Skeletal muscle tissue (tissue), 4 donors: ENCODE data around the gene NRG3. TPM values are rescaled to one million over a fixed set of nuclear protein-coding genes. Genes with fewer than 3 reads are reported as not detected.

Source experiments
- H3K27ac ChIP-seq: one replicate; pipeline ENCODE4 v1.7.0; 2013; ENCODE audit warnings: mild to moderate bottlenecking, low read depth, low read length, inconsistent platforms
- H3K27me3 ChIP-seq, 3 donors: one replicate each; pipeline ENCODE4 v1.7.0; 2013; ENCODE audit warnings: low read length in 3 of 3; ENCODE audit not compliant: control insufficient read depth in 3 of 3, insufficient read depth in 3 of 3
- H3K36me3 ChIP-seq, 3 donors: one replicate each; pipeline ENCODE4 v1.7.0; 2013; ENCODE audit warnings: low read length in 3 of 3; ENCODE audit not compliant: control insufficient read depth in 3 of 3, insufficient read depth in 3 of 3
- H3K4me1 ChIP-seq, 3 donors: one replicate each; pipeline ENCODE4 v1.7.0; 2013; ENCODE audit warnings: low read length in 3 of 3, mild to moderate bottlenecking in 3 of 3; ENCODE audit not compliant: control insufficient read depth in 3 of 3, insufficient read depth in 3 of 3
- H3K4me3 ChIP-seq, 3 donors: one replicate each; pipeline ENCODE4 v1.7.0; 2013; ENCODE audit warnings: low read length in 3 of 3
- H3K9ac ChIP-seq, 3 donors: one replicate each; pipeline ENCODE4 v1.7.0; 2013; ENCODE audit warnings: low read length in 3 of 3, mild to moderate bottlenecking in 3 of 3, moderate library complexity in 2 of 3, low read depth in 1 of 3
- H3K9me3 ChIP-seq, 3 donors: one replicate each; pipeline ENCODE4 v1.7.0; 2013; ENCODE audit warnings: low read length in 3 of 3; ENCODE audit not compliant: control insufficient read depth in 3 of 3
- total RNA-seq: library from RNA; depleted of rRNA; stranded (reverse); fragments of >200 nt; gene quantifications from one replicate; pipeline ENCODE4 v1.2.3, GENCODE V29; 2014
- donor health status: Osteomylitis.

The NRG3 gene
- total RNA-seq: not detected

DNA sequence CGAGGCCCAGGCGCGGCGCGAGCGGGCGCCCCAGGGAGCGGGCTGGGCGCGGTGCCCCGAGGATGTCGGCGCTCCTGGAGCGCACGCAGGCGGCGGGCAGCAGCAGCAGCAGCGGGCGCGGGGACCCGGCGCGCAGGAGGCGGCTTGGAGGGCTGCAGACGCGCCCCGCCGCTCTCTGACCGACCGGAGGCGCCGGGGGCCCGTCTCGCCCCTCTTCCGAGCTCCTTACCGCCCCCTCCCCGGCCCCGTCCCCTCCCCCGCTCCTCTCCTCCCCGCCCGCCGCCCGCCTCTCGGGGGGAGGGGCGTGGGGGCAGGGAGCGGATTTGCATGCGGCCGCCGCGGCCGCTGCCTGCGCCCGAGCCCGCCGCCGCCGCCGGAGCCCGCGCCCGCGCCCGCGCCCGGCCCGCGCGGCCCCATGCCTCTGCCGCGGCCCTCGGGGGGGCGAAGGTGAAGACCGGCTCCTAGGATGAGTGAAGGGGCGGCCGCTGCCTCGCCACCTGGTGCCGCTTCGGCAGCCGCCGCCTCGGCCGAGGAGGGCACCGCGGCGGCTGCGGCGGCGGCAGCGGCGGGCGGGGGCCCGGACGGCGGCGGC lies at the start of gene NRG3:
TSS of gene NRG3 (plus strand) at position 320 of the 592 bp plus-strand sequence.
- no peak within 1 kb of the TSS for H3K27ac ChIP-seq
- no peak within 1 kb of the TSS for H3K4me3 ChIP-seq
- peaks cover 0 to 13% (median 9%) of the 10 kb centered on the region in 3 donors for H3K4me1 ChIP-seq
- no peak within 1 kb of the TSS for H3K9ac ChIP-seq
- no peaks in the 10 kb centered on the region for H3K9me3 ChIP-seq
- H3K36me3 ChIP-seq: no peaks in the 10 kb centered on the region
- peaks cover 39 to 52% (median 44%) of the 10 kb centered on the region in 3 donors for H3K27me3 ChIP-seq

DNA sequence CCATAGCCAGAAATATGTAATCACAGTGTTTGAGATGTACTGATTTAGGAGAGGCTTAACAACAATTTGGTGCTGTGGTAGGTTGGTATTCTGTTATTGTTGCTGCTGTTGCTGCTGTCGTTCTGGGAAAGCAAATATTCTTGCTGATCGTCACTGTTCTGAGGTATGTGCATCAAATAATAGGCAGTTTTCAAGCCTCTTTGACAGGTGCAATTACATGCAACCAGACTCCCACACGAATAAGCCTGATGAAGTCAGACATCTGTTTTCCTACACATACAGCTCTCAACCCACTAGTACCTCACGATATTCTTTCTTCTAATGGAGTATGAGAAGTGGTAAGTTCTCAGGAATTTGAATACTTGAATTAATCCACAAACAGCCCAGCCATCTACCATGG lies 46.7 kb upstream of the NRG3 start:
- Histone ChIP-seq H3K36me3 (no peaks in the 10 kb centered on the region), H3K27ac (no peak overlapping the region), H3K4me1 (no peaks in the 10 kb centered on the region), H3K4me3 (no peak overlapping the region), H3K9me3 (no peaks in the 10 kb centered on the region), H3K9ac (no peak overlapping the region), H3K27me3 (no peaks in the 10 kb centered on the region)

- Histone ChIP-seq H3K27ac (no peak overlapping the region), H3K9ac (no peak overlapping the region), H3K4me3 (no peak overlapping the region), H3K9me3 (no peaks in the 10 kb centered on the region), H3K27me3 (no peaks in the 10 kb centered on the region), H3K4me1 (no peaks in the 10 kb centered on the region), H3K36me3 (no peaks in the 10 kb centered on the region)
These were observed 43.9 kb upstream of the NRG3 start for GRCh38 chr10:81831060-81831459.

GRCh38 chr10:81838950-81839349 lies 36.0 kb upstream of the NRG3 start:
- Histone ChIP-seq H3K27me3 (no peaks in the 10 kb centered on the region), H3K27ac (no peak overlapping the region), H3K4me3 (no peak overlapping the region), H3K36me3 (no peaks in the 10 kb centered on the region), H3K9me3 (no peaks in the 10 kb centered on the region), H3K9ac (no peak overlapping the region), H3K4me1 (no peaks in the 10 kb centered on the region)

GRCh38 chr10:81843042-81843441 lies 32.0 kb upstream of the NRG3 start:
- Histone ChIP-seq H3K27me3 (no peaks in the 10 kb centered on the region), H3K9me3 (no peaks in the 10 kb centered on the region), H3K4me3 (no peak overlapping the region), H3K36me3 (no peaks in the 10 kb centered on the region), H3K4me1 (no peaks in the 10 kb centered on the region), H3K9ac (no peak overlapping the region), H3K27ac (no peak overlapping the region)

DNA sequence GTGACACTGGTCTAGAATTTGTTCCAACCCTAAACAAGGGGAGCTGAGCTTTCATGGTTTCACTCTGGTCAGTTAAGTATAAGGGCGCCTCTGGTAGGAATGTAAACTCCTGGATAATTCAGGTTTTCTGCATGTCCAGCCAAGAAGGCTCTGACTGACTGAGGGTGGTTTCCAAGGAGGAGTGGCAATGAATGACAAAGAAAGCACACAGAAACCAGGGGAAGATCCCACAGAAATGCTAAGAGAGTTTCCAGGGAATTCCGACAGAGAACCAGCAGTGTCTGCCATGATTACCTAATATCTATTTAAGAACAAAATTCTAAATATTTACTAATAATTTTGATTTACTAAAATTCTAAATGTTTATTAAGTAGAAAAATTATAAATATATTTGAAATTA lies 27.3 kb upstream of the NRG3 start:
- Histone ChIP-seq H3K27ac (no peak overlapping the region), H3K9ac (no peak overlapping the region), H3K4me1 (no peaks in the 10 kb centered on the region), H3K9me3 (peaks cover 0 to 3% (median 0%) of the 10 kb centered on the region in 3 donors), H3K27me3 (no peaks in the 10 kb centered on the region), H3K36me3 (no peaks in the 10 kb centered on the region), H3K4me3 (no peak overlapping the region)

DNA sequence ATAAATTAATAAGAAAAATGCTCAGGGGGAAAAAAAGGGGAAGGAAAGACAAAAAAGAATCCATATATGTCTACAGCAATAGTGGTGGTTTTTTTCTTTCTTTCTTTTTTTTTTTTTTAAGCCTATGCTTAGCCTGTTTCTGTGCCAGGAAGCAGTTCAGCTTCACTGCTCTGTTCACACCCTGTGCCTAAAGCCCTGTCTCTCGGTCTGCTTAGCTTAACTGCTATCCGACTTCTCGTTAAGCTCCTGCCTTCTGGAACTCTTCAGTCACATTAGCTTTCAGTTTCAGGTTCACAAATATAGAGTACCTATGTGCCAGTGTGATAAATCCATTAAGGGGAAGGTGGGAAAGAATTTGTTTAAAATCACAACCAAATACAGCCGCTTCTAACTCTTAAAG lies 26.5 kb upstream of the NRG3 start:
- Histone ChIP-seq H3K9ac (no peak overlapping the region), H3K4me3 (no peak overlapping the region), H3K27ac (no peak overlapping the region), H3K4me1 (no peaks in the 10 kb centered on the region), H3K9me3 (peaks cover 0 to 3% (median 0%) of the 10 kb centered on the region in 3 donors), H3K27me3 (no peaks in the 10 kb centered on the region), H3K36me3 (no peaks in the 10 kb centered on the region)

DNA sequence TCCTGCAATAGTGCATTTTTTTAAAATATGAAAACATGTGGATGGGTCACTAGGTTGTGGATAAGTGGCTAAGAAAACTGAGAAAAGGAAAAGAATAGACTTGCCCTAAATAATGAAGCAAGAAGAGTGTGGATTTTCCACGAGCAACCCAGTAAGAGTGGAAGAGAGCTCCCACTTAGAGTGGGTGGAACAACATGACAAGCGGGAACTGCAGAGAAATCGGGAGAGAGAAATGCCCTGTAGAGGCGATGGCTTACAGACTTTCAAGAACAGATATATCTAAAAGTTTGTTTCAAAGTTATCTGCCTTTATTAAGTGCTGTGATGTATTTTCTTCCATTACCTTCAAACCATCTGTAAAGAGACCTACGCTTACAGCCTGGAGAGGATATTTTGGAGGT lies 26.1 kb upstream of the NRG3 start:
- H3K4me1 ChIP-seq: no peaks in the 10 kb centered on the region
- no peak overlapping the region for H3K9ac ChIP-seq
- no peaks in the 10 kb centered on the region for H3K36me3 ChIP-seq
- no peaks in the 10 kb centered on the region for H3K27me3 ChIP-seq
- H3K4me3 ChIP-seq: no peak overlapping the region
- no peak overlapping the region for H3K27ac ChIP-seq
- peaks cover 0 to 3% (median 0%) of the 10 kb centered on the region in 3 donors for H3K9me3 ChIP-seq

- Histone ChIP-seq H3K4me3 (no peak overlapping the region), H3K4me1 (no peaks in the 10 kb centered on the region), H3K9me3 (no peaks in the 10 kb centered on the region), H3K36me3 (no peaks in the 10 kb centered on the region), H3K9ac (no peak overlapping the region), H3K27me3 (peaks cover 0 to 2% (median 0%) of the 10 kb centered on the region in 3 donors), H3K27ac (no peak overlapping the region)
These were observed 12.4 kb upstream of the NRG3 start for GRCh38 chr10:81862596-81862995.

GRCh38 chr10:81863771-81864170 lies 11.2 kb upstream of the NRG3 start:
- no peaks in the 10 kb centered on the region for H3K4me1 ChIP-seq
- H3K9me3 ChIP-seq: no peaks in the 10 kb centered on the region
- H3K27ac ChIP-seq: no peak overlapping the region
- peaks cover 0 to 2% (median 0%) of the 10 kb centered on the region in 3 donors for H3K27me3 ChIP-seq
- no peaks in the 10 kb centered on the region for H3K36me3 ChIP-seq
- no peak overlapping the region for H3K9ac ChIP-seq
- H3K4me3 ChIP-seq: no peak overlapping the region
